HG03135 (cell line): Measurements from ENCODE around the gene IGSF5.
"Not testable (repeated sequence)": the region's sequence is repeated elsewhere in the genome, so short reads cannot be mapped to it uniquely, and the experiment has no call there.

Experiments
- ATAC-seq: cut with Tn5 transposase; IDR thresholded peaks from one replicate; pipeline ENCODE4 v1.9.1; 2021; ENCODE audit warnings: mild to moderate bottlenecking, moderate library complexity; ENCODE audit not compliant: unreplicated experiment

Gene IGSF5

DNA sequence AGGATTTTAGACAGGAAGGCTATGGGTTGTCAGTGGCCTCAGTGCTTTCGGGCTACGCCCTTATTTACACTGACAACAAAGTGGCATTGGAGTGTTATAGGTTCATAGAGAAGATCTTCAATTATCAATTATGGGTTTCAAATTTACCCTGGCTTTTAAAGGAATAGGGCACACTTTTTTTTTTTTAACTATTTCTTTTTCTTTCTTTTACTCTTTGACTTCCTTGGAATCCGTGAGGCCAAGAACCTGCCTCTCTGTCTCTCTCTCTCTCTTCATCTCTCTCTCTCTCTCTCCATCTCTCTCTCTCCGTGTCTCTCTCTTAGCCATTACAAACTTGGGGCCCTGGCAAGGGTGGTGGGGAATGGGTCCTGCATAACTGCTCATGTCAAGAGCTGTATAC is at the start of gene IGSF5:
TSS of gene IGSF5 (plus strand) at position 301 of the 400 bp plus-strand sequence. CDS start 327 bp downstream, outside the sequence.
- not testable (repeated sequence) for ATAC-seq

DNA sequence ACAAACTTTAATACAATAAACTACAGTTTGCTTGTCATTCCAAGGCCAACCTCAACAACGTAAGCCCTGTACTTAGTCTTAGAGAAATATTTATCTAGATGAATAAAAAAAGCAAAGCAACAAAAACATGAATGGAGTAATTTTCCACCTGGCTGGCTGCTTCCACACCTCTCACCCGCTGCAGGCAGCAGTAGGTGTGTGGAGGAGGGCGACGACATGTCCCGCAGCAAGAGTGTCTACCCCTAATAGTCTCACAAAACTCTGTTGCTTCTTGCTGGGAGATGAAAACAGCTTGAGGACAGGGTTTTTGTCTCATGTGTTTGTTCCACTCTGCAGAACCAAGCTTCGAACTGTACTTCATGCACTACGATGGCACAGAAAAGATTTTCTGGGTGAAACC is 48.8 kb upstream of the IGSF5 start:
- ATAC-seq = no peak

GRCh38 chr21:39696618-39697017 is 48.4 kb upstream of the IGSF5 start:
- no peak for ATAC-seq

DNA sequence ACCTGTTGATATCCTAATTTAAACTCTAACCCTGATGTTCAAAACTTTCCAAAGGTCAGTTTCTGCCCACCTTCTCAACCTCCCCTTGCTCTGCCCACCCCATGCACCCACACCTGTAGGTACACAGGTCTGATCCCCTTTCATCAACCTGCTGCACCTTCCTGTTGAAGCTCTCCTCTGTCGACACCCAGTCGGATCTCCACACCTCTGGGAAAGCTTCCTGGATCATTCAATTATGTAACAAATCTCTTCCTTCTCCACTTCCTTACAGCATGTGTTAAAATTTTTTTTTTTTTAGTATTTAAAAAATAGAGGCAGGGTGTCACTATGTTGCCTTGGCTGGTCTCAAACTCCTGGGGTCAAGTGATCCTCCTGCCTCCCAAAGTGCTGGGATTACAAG is 44.7 kb upstream of the IGSF5 start:
- ATAC-seq = no peak

- no peak for ATAC-seq
Observed at GRCh38 chr21:39703578-39703977, 41.4 kb upstream of the IGSF5 start.

- no peak for ATAC-seq
Observed at GRCh38 chr21:39705849-39706248, 39.1 kb upstream of the IGSF5 start.

DNA sequence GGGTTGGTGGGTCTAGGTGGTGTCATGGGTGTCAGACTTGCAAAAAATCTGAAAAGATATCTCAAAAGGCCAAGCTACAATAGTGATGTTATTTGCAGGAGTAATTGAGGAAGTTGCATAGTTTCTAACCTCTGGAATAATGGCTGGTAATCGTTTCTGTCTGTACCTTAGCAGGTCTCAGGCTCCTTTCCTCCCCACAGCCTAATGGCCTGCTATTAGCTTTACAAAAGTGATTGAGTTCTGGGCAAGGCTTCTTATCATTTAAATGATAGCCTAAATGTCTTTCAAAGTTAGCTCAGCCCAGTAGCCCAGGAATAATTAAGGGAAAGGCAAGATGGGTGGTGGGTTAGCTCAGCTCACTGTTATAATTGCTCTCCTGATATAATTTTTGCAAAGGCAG is 37.7 kb upstream of the IGSF5 start:
- no peak for ATAC-seq

GRCh38 chr21:39710866-39711265 is 34.1 kb upstream of the IGSF5 start:
- no peak for ATAC-seq

DNA sequence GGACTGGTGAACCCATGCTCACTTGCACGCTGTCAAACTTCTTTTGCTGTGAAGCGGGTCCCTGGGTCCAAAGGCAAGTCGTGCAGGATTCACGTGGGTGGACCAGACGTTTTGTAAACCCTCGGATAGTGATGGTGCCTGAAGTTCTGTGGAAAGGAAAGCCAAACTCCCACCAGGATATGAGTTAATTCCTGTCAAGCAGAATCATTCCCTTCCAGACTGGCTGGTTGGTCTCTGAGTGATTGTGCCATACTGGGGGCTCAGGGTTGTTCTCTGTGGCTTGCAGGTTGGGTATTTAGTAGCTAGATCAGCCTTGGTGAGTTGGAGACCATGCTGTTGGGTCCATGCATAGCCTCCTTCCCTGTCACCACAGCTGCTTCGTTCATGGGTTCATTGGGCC is 32.7 kb upstream of the IGSF5 start:
- no peak for ATAC-seq

- no peak for ATAC-seq
Observed at GRCh38 chr21:39712976-39713375, 32.0 kb upstream of the IGSF5 start.

GRCh38 chr21:39713905-39714304 is 31.1 kb upstream of the IGSF5 start:
- ATAC-seq = no peak

DNA sequence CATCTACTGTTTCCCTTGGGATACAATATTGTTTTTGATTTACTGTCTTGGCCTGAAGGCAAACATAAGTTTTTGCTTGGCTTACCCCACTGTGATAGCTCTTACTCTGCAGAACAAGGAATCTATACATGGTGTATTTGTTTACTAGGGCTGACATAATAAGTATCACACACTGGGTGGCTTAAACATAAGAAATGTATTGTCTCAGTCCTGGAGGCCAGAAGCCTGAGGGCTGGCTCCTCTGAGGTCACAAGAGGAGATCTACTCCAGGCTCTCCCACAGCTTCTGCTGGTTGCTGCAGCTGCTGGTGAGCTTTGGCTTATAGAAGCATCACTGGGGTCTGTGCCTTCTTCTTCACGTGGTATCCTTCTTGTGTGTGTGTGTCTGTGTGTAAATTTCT is 30.7 kb upstream of the IGSF5 start:
- no peak for ATAC-seq

DNA sequence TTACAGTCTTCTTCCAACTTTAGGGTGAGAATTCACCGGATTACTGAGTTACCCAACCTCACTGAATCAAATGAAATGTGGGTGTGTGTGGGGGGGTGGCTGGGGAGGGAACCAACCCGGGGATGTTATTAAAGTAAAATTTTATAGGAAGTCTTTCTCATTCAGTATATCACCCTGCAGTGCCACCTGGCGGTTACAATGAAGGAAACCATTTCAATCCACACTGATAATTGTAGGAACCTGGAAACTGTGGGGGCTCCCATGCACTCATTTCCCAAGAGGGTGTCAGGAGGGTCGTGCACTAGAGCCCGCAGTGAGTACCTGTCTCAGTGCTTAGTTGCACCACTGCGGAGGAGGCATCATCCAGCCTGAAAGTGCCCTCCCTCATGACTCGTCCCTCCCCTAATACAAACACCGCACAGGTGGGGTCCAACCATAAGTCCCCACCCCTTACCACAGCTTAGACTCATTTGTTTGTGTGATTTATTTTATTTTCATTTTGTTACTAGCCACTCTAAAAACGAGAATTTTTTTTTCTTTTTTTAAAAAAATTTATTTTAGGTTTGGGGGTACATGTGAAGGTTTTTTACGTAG is 29.1 kb upstream of the IGSF5 start:
- no peak for ATAC-seq

- no peak for ATAC-seq
Observed at GRCh38 chr21:39720126-39720778, 24.7 kb upstream of the IGSF5 start.

DNA sequence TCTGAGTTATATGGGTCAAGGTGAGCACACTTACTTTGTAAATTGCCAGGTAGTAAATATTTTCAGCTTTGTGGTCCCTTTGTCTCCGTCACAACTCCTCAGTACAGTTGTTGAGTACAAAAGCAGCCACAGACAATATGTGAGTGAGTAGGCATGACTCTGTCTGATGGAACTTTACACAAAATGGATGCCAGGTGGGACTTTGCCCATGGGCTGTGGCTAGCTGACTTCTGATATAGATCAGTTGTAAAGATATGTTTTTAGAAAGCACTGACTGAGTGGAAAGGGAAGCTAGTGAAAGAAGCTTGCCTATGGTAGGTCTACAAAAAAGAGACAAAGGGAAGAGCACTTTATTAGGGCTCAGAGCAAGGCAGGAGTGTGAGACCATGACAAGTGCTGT is 23.1 kb upstream of the IGSF5 start:
- ATAC-seq = no peak

- no peak for ATAC-seq
Observed at GRCh38 chr21:39724944-39725343, 20.0 kb upstream of the IGSF5 start.

GRCh38 chr21:39726133-39726532 is 18.9 kb upstream of the IGSF5 start:
- ATAC-seq = no peak

- ATAC-seq = no peak
Observed at GRCh38 chr21:39727401-39728120, 17.4 kb upstream of the IGSF5 start.

DNA sequence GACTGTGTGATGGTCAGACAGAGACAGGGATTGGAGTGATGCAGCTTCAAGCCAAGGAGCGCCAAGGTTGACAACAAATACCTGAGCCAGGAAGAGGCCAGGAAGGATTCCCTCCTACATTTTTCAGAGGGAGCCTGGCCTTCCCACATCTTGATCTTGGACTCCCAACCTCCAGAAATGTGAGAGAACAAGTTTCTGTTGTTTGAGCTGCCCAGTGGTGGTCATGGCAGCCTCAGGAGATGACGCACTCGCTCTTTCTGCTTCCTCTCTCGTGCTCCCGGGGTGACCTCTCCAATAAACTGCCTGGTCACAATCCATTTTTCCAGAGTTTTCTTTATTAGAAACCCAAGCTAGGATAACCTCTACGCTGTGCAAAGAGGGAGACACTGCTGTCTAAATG is 16.6 kb upstream of the IGSF5 start:
- ATAC-seq = no peak

DNA sequence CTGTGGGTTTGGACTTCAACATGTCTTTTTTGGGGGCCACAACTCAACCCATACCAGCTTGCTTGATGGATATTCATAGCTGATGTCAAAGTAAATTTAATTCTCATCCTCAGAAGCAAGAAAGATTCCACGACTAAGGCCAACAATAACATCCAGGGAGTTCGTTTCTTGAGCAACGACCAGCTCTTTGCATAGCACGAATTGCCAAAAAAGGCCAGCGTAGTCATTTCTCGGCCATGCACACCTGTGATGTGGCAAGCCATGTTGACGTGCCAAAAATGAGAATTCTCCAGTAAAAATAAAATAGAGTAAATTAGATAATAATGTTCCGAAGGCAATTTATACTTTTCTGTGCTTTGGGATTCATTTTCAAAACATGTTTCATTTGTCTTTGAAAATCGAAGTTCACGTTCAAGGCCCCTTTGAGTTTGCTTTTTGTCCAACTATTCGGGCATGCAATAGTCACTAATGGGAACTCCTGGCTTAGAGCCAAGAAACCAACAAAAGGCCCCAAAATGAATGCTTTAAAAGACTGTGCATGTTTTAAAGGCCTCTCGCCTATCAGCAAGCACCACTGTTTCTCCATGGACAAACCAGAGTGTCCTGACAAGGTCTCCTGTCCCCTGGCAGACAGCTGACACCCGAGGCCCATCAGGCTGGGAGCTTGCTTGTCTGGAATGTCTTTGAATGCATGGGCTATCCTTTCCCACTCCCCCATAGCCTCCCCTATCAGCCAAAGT is 14.4 kb upstream of the IGSF5 start:
- ATAC-seq = no peak

DNA sequence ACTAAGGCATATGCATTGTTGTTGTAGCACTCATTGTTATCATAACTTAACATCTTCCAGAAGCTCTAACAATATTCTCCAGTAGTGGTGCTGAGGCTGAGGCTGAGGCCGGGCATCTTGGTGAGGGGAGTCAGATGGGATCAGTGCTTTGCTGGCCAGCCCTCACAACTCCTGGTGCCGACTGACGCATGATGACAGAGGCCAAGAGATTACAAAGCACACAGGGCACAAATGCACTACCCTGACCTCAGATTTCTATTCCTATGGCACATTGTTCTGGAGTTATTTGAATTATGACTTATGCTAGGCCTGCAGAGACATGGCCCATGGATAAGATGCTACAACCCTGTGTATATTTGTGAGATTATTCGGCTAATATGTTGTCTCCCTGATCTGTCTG is 8.3 kb upstream of the IGSF5 start:
- no peak for ATAC-seq
